Activated T-cell treated with anti-CD3 and anti-CD28 coated beads, Interleukin-2, amount 50 U/mL, for 24 hours (primary cell): ENCODE results near the gene NT5DC1.
A peak's percentile ranks its signal among the peaks of the same experiment; 100 is the strongest.

Experiments
- DNase-seq: peaks from one replicate; pipeline ENCODE4 v3.0.0-alpha.2; 2020
- H3K27ac Mint-ChIP-seq: 2 replicates; pipeline ENCODE4 v1.8.0; 2020; ENCODE audit warnings: mild to moderate bottlenecking, mixed read lengths
- H3K27me3 Mint-ChIP-seq: 2 replicates; pipeline ENCODE4 v1.8.0; 2020; ENCODE audit warnings: mixed read lengths
- H3K36me3 Mint-ChIP-seq: 2 replicates; pipeline ENCODE4 v1.8.0; 2020; ENCODE audit warnings: low read depth, mixed read lengths
- H3K4me1 Mint-ChIP-seq: 2 replicates; pipeline ENCODE4 v1.8.0; 2020; ENCODE audit warnings: low read depth, mixed read lengths
- H3K4me3 Mint-ChIP-seq: 2 replicates; pipeline ENCODE4 v1.8.0; 2020; ENCODE audit warnings: mild to moderate bottlenecking, moderate library complexity, mixed read lengths
- H3K9me3 Mint-ChIP-seq: 2 replicates; pipeline ENCODE4 v1.8.0; 2020; ENCODE audit warnings: mixed read lengths

The NT5DC1 gene

DNA sequence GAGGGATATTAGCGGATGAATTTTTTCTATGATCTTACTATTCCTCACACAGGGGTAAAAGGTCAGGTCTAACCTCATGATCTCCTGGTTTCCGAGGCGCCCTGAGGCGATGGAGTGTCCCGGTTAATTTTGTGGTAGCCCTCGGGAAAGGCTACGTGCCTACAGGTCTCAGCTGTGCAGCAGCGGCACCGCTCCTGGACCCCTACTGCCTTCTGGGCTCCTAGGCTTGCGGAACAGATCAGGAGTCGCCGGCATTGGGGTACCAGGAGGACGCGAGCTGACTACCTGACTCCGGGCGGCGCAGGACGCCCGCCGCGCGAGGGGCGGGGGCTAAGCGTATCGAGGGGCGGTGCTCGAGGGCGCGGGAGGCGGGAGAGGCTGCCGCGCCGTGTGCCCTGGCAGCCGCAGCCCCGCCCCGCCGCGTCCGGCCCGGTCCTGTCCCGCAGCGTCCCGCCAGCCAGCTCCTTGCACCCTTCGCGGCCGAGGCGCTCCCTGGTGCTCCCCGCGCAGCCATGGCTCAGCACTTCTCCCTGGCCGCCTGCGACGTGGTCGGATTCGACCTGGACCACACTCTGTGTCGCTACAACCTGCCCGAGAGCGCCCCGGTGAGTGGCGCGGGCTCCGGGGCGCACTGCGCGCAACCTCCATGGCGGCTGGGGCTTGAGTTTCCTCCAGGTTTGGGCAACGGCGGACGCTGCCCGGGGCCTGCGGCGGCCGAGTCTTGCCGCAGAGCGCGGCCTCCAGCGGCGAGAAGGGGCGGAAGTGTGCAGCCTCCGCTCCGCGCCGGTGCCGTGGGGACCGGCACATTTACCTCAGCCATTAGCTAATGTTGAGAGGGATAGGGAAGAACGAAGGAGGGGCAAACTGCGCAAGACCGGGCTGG lies at the start of gene NT5DC1:
Gene NT5DC1 (plus strand): TSS at position 435 of the 883 bp plus-strand sequence. CDS start 78 bp downstream, at position 513.
- H3K9me3 Mint-ChIP-seq = peaks cover 10% of the 10 kb centered on the region
- H3K27me3 Mint-ChIP-seq = no peaks in the 10 kb centered on the region
- peak within 1 kb of the TSS; percentile 93 for H3K27ac Mint-ChIP-seq
- peak; percentile 93 for DNase-seq
- H3K4me3 Mint-ChIP-seq = peak within 1 kb of the TSS; percentile 91
- H3K36me3 Mint-ChIP-seq = peaks cover 34% of the 10 kb centered on the region
- peaks cover 59% of the 10 kb centered on the region for H3K4me1 Mint-ChIP-seq

DNA sequence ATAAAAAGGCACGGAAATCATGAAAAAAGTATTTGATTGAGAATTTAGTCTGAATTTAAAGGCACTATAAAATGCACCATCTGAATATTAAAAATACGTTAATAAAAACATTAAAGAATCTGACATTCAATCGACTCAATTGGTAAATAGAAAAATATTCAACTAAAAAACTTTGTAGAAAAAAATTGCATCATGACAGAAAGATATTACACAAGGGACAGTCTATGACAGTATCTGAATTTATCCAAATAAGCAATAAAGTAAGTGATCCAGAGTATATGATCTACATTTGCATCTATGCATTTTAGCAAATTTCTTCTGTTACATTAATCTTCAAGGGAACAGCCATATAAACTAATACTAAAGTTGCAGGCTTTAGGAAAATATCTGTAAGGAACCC lies 49.4 kb upstream of the NT5DC1 start:
- no peak overlapping the region for H3K4me3 Mint-ChIP-seq
- no peak overlapping the region for H3K27ac Mint-ChIP-seq
- H3K36me3 Mint-ChIP-seq = no peaks in the 10 kb centered on the region
- DNase-seq = no peak
- H3K9me3 Mint-ChIP-seq = no peaks in the 10 kb centered on the region
- peaks cover 10% of the 10 kb centered on the region for H3K27me3 Mint-ChIP-seq
- no peaks in the 10 kb centered on the region for H3K4me1 Mint-ChIP-seq

DNA sequence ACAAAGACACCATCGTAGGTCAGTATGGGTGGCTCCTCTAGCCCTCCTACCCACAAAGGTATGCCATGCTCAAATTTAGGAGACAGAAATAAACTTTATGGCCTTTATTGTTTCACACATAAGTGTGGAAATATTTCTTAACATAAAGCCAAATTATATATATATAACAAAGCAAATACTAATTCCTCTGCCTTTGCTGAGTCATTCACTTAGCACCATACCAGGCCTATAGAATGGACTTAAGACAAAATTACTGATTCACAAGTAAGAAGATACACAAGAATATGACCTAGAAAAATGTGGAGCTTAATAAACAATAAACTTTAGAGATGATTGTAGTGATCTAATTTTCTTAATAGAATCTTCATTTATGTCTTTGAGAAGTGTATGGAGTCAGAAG lies 45.1 kb upstream of the NT5DC1 start:
- no peak for DNase-seq

DNA sequence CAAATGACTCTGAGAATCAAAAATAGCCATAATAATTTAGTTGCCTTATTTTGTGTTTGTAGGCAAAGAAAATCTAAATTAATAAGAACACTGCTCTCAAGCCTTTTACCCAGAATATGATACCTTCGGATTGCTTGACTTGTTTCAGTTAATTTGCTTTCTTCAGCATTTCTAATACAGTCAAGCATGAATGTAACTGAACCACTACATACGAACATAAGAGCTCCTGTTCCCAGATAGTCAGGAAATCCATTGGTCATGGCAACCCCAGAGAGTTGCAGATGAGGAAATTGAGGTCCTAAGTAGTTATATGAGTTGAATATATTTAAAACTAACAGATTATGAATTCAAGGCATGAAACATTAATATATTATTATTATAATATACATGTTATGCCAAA lies 42.9 kb upstream of the NT5DC1 start:
- Mint-ChIP-seq H3K9me3 (no peaks in the 10 kb centered on the region), H3K36me3 (no peaks in the 10 kb centered on the region), H3K27ac (no peak overlapping the region), H3K4me3 (no peak overlapping the region), H3K4me1 (no peaks in the 10 kb centered on the region), H3K27me3 (peaks cover 12% of the 10 kb centered on the region)
- DNase-seq = no peak

More for the DNA sequence above, 45.1 kb upstream of the NT5DC1 start:
- H3K4me3 Mint-ChIP-seq = no peak overlapping the region
- peaks cover 10% of the 10 kb centered on the region for H3K27me3 Mint-ChIP-seq
- H3K27ac Mint-ChIP-seq = no peak overlapping the region
- no peaks in the 10 kb centered on the region for H3K9me3 Mint-ChIP-seq
- no peaks in the 10 kb centered on the region for H3K36me3 Mint-ChIP-seq
- no peaks in the 10 kb centered on the region for H3K4me1 Mint-ChIP-seq

DNA sequence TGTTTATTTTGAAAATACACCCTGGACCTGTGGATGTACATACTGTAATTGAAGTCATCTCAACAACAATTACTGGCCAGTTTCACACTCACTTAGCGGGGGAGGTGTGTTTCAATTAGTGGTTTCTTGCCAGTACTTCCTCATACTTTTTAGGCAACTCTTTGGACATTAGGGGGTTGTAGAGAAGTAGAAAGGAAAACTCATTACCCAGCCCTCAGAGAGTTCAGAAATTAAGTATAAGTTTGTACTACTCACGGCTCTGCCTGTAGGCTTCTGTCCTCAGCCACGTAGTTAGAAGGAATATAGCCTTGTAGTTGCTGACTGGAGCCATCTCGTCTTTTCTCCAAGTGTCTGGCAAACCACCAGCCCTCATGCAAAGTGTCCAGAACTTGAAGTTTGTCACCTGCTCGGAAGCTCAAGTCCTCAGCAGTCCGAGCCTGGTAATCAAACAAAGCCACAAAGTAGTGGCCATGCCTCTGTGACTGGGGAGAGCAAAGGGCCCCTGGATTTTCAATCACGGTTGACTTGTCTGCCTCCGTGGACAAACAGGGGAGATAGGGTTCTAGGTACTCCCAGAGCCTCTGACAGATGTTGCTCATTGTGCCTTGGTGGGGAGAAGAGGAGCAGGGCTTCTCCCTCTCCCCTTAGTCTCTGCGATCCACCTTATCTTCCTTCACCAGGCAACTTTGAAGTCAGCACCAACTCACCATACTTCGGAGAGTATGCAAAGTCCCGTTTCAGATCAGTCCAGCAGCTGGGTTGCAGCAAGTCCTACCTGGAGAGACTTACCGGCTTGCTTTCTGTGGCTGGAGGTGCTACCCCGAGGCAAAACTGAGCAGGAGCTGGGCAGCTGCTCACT lies 40.7 kb upstream of the NT5DC1 start:
- H3K27me3 Mint-ChIP-seq = peaks cover 12% of the 10 kb centered on the region

DNA sequence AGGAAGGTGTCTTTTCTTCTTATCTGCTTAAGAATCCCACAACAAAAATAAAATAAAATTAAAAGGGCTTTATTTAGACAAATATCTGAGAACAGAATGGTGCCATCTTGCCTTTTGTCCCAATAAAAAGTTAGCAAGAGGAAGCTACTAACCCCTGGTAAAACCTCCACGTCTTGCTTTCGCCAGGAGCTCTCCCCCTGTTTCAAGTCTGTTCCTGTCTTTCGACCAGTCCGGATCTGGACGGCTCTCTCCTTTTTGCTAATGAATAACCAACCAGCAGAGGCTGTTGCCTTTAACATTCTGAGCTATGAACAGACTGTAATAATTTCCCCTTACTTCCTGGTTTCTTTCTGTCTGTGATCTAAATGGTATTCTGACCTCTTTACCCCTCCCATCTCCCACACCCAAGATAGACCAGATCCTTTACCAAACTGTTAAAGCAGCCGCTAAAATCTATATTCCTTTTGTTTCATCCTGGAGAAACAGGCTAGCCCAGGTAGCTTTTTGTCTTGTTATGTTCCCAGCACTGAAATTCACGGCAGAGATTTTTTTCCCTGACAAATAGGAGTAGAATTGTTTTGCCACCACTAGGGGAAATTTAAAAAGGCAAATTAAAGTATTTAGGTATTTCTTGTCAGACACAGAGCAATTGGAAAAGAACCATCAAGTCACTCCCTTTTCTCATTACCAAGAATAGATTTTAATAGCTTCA lies 39.9 kb upstream of the NT5DC1 start, which contains the start of gene FRK:
Gene FRK (minus strand): TSS at position 320 of the 712 bp plus-strand sequence. CDS start 580 bp downstream, outside the sequence.
- no peak within 1 kb of the TSS for H3K27ac Mint-ChIP-seq
- H3K36me3 Mint-ChIP-seq = no peaks in the 10 kb centered on the region
- no peaks in the 10 kb centered on the region for H3K4me1 Mint-ChIP-seq
- H3K4me3 Mint-ChIP-seq = no peak within 1 kb of the TSS
- no peak for DNase-seq
- peaks cover 12% of the 10 kb centered on the region for H3K27me3 Mint-ChIP-seq
- no peaks in the 10 kb centered on the region for H3K9me3 Mint-ChIP-seq

More for the DNA sequence above, 40.7 kb upstream of the NT5DC1 start:
- Mint-ChIP-seq H3K9me3 (no peaks in the 10 kb centered on the region), H3K4me3 (no peak overlapping the region), H3K36me3 (no peaks in the 10 kb centered on the region), H3K4me1 (no peaks in the 10 kb centered on the region), H3K27ac (no peak overlapping the region)
- no peak for DNase-seq

DNA sequence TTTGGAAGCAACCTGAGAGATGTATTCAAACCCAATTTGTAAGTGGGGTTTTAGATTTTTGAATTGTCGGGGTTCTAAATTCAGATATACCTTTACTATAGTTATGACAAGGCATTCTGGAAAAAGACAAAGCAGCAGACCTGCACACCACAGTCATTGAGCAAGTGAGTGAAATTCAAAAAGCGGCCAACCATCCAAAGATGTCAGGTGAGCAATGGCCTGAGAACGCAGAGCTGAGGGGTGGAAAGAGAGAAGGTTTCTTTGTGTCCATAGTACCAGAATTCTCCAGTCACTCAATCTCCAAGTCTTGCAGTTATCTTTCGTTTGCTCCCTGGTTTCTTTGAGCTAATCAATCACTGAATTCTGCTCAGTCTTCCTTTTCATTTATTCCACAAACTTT lies 38.2 kb upstream of the NT5DC1 start:
- H3K27ac Mint-ChIP-seq = no peak overlapping the region
- no peaks in the 10 kb centered on the region for H3K4me1 Mint-ChIP-seq
- H3K4me3 Mint-ChIP-seq = no peak overlapping the region
- peaks cover 12% of the 10 kb centered on the region for H3K27me3 Mint-ChIP-seq
- H3K9me3 Mint-ChIP-seq = no peaks in the 10 kb centered on the region
- H3K36me3 Mint-ChIP-seq = no peaks in the 10 kb centered on the region
- no peak for DNase-seq

DNA sequence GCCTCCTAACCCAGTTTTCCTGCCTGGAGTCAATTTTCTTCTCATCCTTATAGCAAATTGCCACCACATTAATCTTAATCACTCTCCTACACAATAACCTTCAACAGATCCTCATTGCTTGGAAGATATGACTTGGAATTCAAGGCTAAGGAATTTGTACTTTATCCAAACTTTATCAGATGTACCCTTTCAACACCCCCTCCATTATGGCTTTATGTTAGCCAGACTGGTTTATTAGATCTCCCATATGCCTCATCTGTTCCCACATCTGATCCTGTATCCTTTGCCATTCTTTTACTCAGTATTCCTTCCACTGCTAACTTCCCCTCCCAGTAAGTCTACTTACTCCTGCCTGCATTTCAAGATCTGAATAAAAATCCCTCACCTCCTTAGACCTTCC lies 36.0 kb upstream of the NT5DC1 start:
- Mint-ChIP-seq H3K4me1 (no peaks in the 10 kb centered on the region), H3K27ac (no peak overlapping the region)

DNA sequence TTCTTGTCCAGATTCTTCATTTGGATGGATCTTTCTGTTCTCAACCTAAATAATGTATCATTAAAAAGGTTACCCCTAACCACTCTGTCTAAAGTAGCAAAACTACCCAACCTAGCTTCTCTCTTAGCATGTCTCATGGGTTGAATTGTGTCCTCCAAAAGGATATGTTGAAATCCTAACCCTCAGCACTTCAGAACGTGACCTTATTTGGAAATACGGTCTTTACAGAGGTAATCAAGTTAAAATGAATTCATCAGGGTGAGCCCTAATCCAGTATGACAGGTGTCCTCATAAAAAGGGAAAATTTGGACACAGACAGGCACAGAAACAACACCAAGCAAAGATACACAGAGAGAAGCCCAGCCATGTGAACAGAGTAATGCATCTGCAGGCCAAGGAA lies 33.9 kb upstream of the NT5DC1 start:
- Mint-ChIP-seq H3K9me3 (no peaks in the 10 kb centered on the region), H3K36me3 (no peaks in the 10 kb centered on the region), H3K4me1 (no peaks in the 10 kb centered on the region), H3K27ac (no peak overlapping the region), H3K27me3 (peaks cover 11% of the 10 kb centered on the region), H3K4me3 (no peak overlapping the region)
- DNase-seq = no peak

More for the DNA sequence above, 36.0 kb upstream of the NT5DC1 start:
- Mint-ChIP-seq H3K27me3 (peaks cover 14% of the 10 kb centered on the region), H3K9me3 (no peaks in the 10 kb centered on the region), H3K36me3 (no peaks in the 10 kb centered on the region), H3K4me3 (no peak overlapping the region)
- DNase-seq = no peak

DNA sequence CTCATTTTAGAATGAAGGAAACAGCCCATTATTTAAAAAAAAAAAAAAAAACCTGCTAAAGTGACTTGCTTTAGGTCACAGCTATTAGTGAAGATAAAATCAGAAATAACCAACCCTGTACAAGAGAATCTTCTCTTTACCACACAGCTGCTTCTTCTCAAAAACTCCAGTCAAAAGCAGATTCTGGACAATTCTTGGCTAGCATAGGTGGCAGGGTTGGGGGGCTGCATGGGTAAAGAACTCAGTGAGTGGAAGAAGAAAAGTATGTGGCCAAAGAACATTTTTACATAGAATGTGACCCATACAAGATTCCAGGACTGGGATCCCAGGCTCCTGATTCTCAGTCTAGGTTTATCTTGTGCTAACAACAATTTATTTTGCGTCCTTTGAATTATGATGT lies 30.6 kb upstream of the NT5DC1 start:
- Mint-ChIP-seq H3K4me1 (peaks cover 4% of the 10 kb centered on the region), H3K9me3 (no peaks in the 10 kb centered on the region), H3K27me3 (peaks cover 9% of the 10 kb centered on the region), H3K4me3 (no peak overlapping the region), H3K36me3 (no peaks in the 10 kb centered on the region), H3K27ac (no peak overlapping the region)
- no peak for DNase-seq

DNA sequence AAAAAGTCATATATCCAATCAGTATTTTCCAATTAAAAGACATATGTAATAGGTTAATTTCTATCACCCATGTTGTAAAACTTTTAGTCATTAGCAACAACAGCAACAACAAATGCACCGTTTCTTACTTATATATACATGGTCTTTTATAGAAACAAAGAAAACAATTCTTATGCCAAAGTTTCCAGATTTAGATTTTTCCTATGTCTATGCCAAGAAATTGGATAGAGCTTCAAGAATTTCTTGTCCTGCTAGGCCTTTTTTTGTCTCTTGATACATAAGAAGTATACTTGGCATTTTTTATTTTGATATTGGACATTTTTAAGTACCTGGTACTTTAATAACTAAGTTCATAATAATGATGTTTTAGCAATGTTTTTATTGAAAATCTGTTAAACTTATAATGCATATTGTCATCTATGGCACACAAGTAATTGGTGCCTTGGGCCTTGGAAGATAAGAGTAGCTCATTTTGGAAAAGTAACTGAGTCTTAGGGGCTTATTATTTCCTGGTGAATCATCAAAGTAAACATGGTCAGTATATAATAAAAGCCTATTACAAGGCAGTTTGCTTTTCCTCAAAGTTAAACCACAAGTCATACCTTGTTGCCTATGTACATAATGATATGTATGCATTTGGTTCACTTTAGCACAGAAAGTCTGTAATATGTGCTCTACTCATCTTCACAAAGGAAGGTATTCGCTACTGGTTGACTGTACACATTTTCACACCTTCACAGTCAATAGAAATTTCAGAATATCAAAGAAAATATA lies 29.9 kb upstream of the NT5DC1 start:
- H3K9me3 Mint-ChIP-seq = no peaks in the 10 kb centered on the region
- H3K27ac Mint-ChIP-seq = no peak overlapping the region
- H3K4me1 Mint-ChIP-seq = peaks cover 4% of the 10 kb centered on the region
- no peaks in the 10 kb centered on the region for H3K36me3 Mint-ChIP-seq
- H3K4me3 Mint-ChIP-seq = no peak overlapping the region
- no peak for DNase-seq
- H3K27me3 Mint-ChIP-seq = peaks cover 9% of the 10 kb centered on the region

DNA sequence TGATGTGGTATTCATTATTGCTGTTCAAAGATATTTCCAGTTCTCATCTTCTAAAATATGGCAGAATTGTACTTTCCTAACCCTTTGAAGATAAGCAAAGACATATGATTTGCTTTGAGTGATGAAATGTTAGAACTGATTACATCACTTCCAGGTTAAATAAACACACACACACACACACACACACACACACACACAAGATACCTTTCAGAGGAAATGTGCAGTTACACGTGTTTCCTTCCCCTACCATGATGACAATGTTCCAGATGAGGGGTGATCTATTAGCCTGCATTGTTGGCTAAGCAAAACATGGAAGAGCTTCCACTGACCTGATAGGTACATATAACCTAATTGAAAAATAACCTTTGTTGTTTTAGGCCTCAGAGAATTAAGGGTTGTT lies 28.3 kb upstream of the NT5DC1 start:
- Mint-ChIP-seq H3K36me3 (no peaks in the 10 kb centered on the region), H3K27me3 (peaks cover 7% of the 10 kb centered on the region), H3K27ac (no peak overlapping the region), H3K4me1 (peaks cover 4% of the 10 kb centered on the region), H3K4me3 (no peak overlapping the region), H3K9me3 (no peaks in the 10 kb centered on the region)
- no peak for DNase-seq

DNA sequence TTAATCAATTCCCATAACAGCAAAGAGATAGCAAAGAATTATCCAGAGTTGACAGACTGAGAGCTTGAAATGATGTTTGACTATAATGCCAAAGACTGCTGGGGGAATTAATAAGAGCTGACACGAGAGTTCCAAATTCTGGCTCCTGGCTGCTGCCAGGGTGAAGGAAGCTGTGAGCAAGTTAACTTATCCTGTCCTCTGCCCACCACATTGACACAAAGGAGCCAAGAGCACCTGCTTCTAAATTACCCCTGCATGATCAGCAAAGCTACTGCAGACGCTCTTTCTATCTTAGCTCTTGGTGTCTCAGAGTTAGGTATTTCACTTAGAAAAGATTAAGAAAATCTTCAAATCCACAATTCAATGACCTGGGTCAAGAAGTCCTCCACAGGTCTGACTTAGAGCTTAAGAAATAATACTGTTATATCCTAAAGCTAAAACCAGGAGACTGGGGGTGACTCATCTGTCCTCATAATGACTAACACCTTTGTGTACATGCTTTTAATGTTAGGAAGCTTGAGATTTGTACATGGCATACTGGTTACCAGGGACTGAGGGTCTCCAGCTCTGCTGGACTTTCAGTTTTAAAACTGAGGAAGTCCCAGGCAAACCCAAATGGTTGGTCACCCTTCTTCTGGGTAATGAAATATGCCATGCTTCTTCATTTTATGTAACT lies 26.8 kb upstream of the NT5DC1 start:
- Mint-ChIP-seq H3K27ac (no peak overlapping the region), H3K27me3 (peaks cover under 1% of the 10 kb centered on the region), H3K4me3 (no peak overlapping the region), H3K4me1 (peaks cover 4% of the 10 kb centered on the region), H3K9me3 (no peaks in the 10 kb centered on the region), H3K36me3 (no peaks in the 10 kb centered on the region)
- no peak for DNase-seq
